ENCODE measurements around the gene SCRN3. TPM values are rescaled to one million over a fixed set of nuclear protein-coding genes. Genes with fewer than 3 reads are reported as not detected.
"Not testable (repeated sequence)": the region's sequence is repeated elsewhere in the genome, so short reads cannot be mapped to it uniquely, and the experiment has no call there.

The SCRN3 gene
- total RNA-seq, 1 donor from 2014 or later, result 14.3 TPM

GRCh38 chr2:174362949-174363348 lies 32.6 kb upstream of the SCRN3 start:
- H3K27me3 Mint-ChIP-seq, result no peaks in the 10 kb centered on the region
- ChIA-PET POLR2A (no interaction called here), CTCF (no interaction called here)
- DNase-seq (no peak), ATAC-seq (ENCODE audit: low read depth) (no peak)
- peaks cover 8% of the 10 kb centered on the region for H3K9me3 Mint-ChIP-seq
- H3K4me3 Mint-ChIP-seq, result no peak overlapping the region
- H3K27ac Mint-ChIP-seq, result no peak overlapping the region
- intact Hi-C loops (cut with micrococcal nuclease), result no loop called here
- H3K4me1 Mint-ChIP-seq, result no peaks in the 10 kb centered on the region
- peaks cover 73% of the 10 kb centered on the region for H3K36me3 Mint-ChIP-seq (ENCODE audit: low read depth)
- TF ChIP-seq CTCF (IDR thresholded peaks at IDR 0.05), result no peak

DNA sequence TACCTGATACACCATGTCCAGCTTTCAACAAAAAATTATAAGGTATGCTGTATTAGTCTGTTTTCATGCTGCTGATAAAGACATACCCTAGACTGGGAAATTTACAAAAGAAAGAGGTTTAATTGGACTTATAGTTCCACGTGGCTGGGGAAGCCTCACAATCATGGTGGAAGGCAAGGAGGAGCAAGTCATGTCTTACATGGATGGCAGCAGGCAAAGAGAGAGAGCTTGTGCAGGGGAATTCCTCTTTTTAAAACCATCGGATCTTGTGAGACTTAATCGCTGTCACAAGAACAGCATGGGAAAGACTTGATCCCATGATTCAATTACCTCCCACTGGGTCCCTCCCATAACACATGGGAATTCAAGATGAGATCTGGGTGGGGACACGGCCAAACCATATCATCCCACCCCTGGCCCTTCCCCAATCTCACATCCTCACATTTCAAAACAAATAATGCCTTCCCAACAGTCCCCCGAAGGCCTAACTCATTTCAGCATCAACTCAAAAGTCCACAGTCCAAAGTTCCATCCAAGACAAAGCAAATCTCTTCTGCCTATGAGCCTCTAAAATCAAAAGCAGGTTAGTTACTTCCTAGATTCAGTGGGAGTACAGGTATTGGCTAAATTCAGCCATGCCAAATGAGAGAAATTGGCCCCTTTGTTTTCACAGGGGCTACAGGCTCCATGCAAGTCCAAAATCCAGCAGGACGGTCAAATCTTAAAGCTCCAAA lies 31.9 kb upstream of the SCRN3 start:
- POLR2A ChIA-PET; intact Hi-C loops (cut with micrococcal nuclease); H3K27me3 Mint-ChIP-seq; ATAC-seq (ENCODE audit: low read depth); H3K4me1 Mint-ChIP-seq; H3K9me3 Mint-ChIP-seq; H3K4me3 Mint-ChIP-seq; CTCF ChIA-PET; H3K27ac Mint-ChIP-seq; DNase-seq: not testable (repeated sequence)
- peaks cover 80% of the 10 kb centered on the region for H3K36me3 Mint-ChIP-seq (ENCODE audit: low read depth)

- H3K36me3 Mint-ChIP-seq (ENCODE audit: low read depth), result peaks cover 82% of the 10 kb centered on the region
- intact Hi-C loops (cut with micrococcal nuclease), result no loop called here
These were observed 30.9 kb upstream of the SCRN3 start for GRCh38 chr2:174364628-174365027.

DNA sequence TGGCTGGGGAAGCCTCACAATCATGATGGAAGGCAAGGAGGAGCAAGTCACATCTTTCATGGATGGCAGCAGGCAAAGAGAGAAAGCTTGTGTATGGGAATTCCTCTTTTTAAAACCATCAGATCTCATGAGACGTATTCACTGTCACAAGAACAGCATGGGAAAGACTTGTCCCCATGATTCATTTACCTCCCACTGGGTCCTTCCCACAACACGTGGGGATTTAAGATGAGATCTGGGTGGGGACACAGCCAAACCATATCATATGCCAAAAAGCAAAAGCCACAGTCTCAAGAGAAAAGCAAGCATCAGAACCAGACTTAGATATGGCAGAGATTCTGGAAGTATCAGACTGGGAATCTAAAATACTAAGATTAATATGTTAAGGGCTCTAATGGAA lies 30.0 kb upstream of the SCRN3 start:
- no peaks in the 10 kb centered on the region for H3K4me1 Mint-ChIP-seq

More at GRCh38 chr2:174364628-174365027, 30.9 kb upstream of the SCRN3 start:
- no peak for TF ChIP-seq CTCF (IDR thresholded peaks at IDR 0.05)
- no peak for ATAC-seq (ENCODE audit: low read depth)
- Mint-ChIP-seq H3K4me3 (no peak overlapping the region), H3K27me3 (no peaks in the 10 kb centered on the region), H3K9me3 (peaks cover 8% of the 10 kb centered on the region), H3K4me1 (no peaks in the 10 kb centered on the region), H3K27ac (no peak overlapping the region)
- CTCF ChIA-PET, result no interaction called here
- POLR2A ChIA-PET, result no interaction called here
- DNase-seq, result no peak

GRCh38 chr2:174368691-174369090 lies 26.8 kb upstream of the SCRN3 start:
- Mint-ChIP-seq H3K36me3 (ENCODE audit: low read depth) (peaks cover 78% of the 10 kb centered on the region), H3K27me3 (no peaks in the 10 kb centered on the region), H3K9me3 (peaks cover 8% of the 10 kb centered on the region), H3K27ac (no peak overlapping the region), H3K4me1 (no peaks in the 10 kb centered on the region), H3K4me3 (no peak overlapping the region)
- DNase-seq, result no peak
- POLR2A ChIA-PET, result no interaction called here
- no peak for ATAC-seq (ENCODE audit: low read depth)
- TF ChIP-seq CTCF (IDR thresholded peaks at IDR 0.05), result no peak
- intact Hi-C loops (cut with micrococcal nuclease), result no loop called here
- CTCF ChIA-PET, result no interaction called here

More for the DNA sequence above, 30.0 kb upstream of the SCRN3 start:
- Mint-ChIP-seq H3K4me3 (no peak overlapping the region), H3K9me3 (peaks cover 8% of the 10 kb centered on the region), H3K27me3 (no peaks in the 10 kb centered on the region), H3K27ac (no peak overlapping the region), H3K36me3 (ENCODE audit: low read depth) (peaks cover 84% of the 10 kb centered on the region)
- no peak for TF ChIP-seq CTCF (IDR thresholded peaks at IDR 0.05)
- ChIA-PET CTCF (no interaction called here), POLR2A (interaction anchor here (0.6 kb wide), 1 partner anchor 59 kb away, joined by 3 read pairs; no protein-coding TSS in a partner anchor)
- ATAC-seq (ENCODE audit: low read depth), result no peak
- intact Hi-C loops (cut with micrococcal nuclease), result no loop called here
- DNase-seq, result no peak

- CTCF ChIA-PET, result no interaction called here
- no peak for TF ChIP-seq CTCF (IDR thresholded peaks at IDR 0.05)
- intact Hi-C loops (cut with micrococcal nuclease), result no loop called here
- POLR2A ChIA-PET, result no interaction called here
- Mint-ChIP-seq H3K4me1 (no peaks in the 10 kb centered on the region), H3K36me3 (ENCODE audit: low read depth) (peaks cover 76% of the 10 kb centered on the region), H3K27me3 (no peaks in the 10 kb centered on the region), H3K27ac (no peak overlapping the region), H3K9me3 (no peaks in the 10 kb centered on the region), H3K4me3 (no peak overlapping the region)
- ATAC-seq (ENCODE audit: low read depth), result no peak
- DNase-seq, result no peak
These were observed 18.6 kb upstream of the SCRN3 start for GRCh38 chr2:174376967-174377366.

Data from activated B cell treated with CpG ODN at 0.5 μM for 24 hours (primary cell).